ENCODE measurements around the gene CCNL2.

DNA sequence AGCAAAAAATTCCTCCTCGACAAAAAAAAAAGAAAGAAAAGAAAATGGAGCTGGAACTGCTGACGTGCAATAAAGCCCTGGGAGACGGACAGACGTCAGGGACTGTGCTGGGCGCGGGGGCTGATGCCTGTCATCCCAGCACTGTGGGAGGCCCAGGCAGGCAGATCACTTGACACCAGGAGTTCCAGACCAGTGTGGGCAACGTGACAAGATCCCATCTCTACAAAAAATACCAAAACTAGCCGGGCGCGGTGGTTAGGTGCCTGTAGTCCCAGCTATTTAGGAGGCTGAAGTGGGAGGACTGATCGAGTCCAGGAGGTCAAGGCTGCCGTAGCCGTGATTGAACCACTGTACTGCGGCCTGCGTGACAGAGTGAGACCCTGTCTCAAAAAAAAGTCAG is 25.6 kb upstream of the CCNL2 start:
- TF ChIP-seq EZH2 (optimal IDR thresholded peaks at IDR 0.05; ENCODE audit: low read depth, low read length): no peak
- TF ChIP-seq, protein P1, sequence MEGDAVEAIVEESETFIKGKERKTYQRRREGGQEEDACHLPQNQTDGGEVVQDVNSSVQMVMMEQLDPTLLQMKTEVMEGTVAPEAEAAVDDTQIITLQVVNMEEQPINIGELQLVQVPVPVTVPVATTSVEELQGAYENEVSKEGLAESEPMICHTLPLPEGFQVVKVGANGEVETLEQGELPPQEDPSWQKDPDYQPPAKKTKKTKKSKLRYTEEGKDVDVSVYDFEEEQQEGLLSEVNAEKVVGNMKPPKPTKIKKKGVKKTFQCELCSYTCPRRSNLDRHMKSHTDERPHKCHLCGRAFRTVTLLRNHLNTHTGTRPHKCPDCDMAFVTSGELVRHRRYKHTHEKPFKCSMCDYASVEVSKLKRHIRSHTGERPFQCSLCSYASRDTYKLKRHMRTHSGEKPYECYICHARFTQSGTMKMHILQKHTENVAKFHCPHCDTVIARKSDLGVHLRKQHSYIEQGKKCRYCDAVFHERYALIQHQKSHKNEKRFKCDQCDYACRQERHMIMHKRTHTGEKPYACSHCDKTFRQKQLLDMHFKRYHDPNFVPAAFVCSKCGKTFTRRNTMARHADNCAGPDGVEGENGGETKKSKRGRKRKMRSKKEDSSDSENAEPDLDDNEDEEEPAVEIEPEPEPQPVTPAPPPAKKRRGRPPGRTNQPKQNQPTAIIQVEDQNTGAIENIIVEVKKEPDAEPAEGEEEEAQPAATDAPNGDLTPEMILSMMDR (IDR thresholded peaks at IDR 0.05; ENCODE audit: low read length): no peak
